ENCODE data around the gene DIP2B.
"Not testable (repeated sequence)": the region's sequence is repeated elsewhere in the genome, so short reads cannot be mapped to it uniquely, and the experiment has no call there.

DIP2B gene, protein sequence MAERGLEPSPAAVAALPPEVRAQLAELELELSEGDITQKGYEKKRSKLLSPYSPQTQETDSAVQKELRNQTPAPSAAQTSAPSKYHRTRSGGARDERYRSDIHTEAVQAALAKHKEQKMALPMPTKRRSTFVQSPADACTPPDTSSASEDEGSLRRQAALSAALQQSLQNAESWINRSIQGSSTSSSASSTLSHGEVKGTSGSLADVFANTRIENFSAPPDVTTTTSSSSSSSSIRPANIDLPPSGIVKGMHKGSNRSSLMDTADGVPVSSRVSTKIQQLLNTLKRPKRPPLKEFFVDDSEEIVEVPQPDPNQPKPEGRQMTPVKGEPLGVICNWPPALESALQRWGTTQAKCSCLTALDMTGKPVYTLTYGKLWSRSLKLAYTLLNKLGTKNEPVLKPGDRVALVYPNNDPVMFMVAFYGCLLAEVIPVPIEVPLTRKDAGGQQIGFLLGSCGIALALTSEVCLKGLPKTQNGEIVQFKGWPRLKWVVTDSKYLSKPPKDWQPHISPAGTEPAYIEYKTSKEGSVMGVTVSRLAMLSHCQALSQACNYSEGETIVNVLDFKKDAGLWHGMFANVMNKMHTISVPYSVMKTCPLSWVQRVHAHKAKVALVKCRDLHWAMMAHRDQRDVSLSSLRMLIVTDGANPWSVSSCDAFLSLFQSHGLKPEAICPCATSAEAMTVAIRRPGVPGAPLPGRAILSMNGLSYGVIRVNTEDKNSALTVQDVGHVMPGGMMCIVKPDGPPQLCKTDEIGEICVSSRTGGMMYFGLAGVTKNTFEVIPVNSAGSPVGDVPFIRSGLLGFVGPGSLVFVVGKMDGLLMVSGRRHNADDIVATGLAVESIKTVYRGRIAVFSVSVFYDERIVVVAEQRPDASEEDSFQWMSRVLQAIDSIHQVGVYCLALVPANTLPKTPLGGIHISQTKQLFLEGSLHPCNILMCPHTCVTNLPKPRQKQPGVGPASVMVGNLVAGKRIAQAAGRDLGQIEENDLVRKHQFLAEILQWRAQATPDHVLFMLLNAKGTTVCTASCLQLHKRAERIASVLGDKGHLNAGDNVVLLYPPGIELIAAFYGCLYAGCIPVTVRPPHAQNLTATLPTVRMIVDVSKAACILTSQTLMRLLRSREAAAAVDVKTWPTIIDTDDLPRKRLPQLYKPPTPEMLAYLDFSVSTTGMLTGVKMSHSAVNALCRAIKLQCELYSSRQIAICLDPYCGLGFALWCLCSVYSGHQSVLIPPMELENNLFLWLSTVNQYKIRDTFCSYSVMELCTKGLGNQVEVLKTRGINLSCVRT (N-terminal part only)

DNA sequence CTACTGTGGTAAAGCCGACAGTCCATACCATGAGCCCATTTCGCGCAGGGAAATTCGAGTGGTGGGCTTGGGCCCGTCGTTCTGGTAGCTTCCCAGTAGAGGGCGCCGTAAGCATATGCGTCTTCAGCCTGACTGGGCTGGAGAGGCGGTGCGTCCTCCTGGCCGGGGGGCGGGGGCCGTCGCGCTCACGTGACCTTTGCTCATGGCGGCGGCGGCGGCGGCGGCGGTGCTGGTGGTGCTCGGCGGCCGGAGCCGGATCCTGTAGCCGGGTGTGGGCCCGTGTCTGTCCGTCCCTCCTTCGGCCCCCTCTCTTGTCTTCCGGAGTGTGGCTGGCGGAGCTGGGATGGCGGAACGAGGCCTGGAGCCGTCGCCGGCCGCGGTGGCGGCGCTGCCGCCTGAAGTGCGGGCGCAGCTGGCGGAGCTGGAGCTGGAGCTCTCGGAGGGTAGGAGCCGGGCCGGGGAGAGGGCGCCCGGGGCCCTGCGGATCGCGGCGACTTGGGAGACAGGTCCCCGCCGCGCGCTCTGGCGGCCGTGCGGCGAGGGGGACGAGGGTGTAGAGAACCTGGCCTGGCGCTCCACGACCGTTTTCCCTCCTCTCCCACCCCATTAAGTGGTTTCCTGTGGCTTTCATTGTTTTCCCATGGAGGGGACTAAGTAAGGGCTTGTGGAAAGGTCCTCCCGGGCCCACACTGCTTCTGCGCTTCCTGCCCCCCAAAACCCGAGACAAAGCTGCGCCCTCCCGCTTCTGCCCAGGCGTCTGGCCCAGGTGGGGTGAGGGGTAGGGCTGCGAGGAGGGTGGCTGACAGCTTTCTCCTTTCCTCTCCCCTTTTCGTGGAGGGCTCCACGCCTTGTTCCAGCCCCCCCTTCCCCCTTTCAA is at the start of gene DIP2B:
Gene DIP2B, plus strand, starts transcription at position 188 of the 877 bp plus-strand sequence. Its CDS starts 156 bp downstream, at position 344.
- DNase-seq (ENCODE audit: low spot score) = peak; percentile 95

DNA sequence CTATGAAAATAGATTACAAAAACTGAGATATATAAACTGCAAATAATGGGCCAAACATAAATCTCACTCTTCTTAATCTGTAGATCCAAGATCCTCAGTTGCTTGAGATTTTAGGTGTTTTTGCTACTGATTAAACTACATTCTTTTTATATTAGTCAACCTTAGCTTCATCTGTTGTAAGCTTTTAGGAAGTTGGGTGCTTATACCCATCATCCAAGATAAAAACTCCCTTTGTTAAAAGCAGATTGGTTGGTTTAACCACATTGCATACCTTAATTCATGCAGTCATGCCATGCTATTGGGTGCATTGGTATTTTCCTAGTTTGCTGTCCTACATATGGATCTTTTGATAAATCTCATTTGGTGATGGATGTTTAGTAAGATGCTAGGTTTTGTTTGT is 46.2 kb upstream of the DIP2B start:
- no peak for DNase-seq (ENCODE audit: low spot score)

DNA sequence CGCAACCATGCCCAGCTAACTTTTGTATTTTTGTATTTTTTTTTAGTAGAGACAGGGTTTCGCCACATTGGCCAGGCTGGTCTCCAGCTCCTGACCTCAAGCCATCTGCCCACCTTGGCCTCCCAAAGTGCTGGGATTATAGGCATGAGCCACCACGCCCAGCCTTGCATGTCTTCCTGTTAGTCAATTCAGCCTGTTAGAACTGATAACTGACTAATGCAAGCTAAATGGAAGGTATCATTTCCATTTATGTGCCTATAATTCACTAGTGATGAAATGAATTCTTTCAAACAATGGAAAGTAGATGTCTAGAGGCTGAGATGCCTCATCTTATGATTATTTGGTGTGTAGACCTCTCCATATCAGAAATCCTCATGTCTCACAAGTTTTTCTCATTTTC is 37.3 kb upstream of the DIP2B start:
- DNase-seq (ENCODE audit: low spot score) = no peak

DNA sequence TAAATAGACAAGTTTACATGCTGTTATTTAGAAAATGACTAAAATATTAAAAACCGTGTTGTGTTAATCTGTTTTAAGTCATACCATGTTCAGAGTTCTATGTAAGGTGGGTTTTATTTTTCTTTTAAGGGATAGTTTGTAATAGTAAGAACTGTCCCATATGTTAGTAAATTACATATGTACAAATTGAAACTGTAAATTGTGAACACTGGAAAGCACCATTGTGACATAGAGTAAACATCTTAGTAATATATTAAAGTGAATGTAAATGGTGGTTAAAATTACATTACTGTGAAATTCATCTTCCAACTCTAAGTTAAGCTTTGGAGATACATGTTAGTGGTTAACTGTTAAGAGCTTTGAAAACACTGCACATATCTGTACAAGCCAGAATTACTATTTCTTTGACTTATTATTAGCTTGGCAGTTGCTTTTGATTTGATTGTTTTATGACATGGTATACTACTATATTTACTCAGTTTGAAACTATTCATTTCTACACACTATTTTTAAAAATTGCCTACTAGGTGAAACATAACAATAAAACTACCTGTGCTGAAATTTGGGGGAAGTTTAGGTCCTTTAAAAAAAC is 27.4 kb upstream of the DIP2B start:
- no peak for DNase-seq (ENCODE audit: low spot score)

DNA sequence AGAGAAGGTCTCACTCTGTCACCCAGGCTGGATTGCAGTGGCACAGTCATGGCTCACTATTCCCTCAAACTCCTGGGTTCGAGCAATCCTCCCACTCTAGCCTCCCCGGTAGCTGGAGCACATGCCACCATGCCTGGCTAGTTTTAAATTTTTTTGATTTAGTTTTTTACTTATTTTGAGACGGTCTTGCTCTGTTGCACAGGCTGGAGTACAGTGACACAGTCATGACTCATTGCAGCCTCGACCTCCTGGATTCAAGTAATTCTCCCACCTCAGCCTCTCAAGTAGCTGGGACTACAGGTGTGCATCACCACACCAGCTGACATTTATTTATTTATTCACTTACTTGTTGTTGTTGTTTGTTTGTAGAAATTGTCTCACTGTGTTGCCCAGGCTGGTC is 22.2 kb upstream of the DIP2B start:
- no peak for DNase-seq (ENCODE audit: low spot score)

DNA sequence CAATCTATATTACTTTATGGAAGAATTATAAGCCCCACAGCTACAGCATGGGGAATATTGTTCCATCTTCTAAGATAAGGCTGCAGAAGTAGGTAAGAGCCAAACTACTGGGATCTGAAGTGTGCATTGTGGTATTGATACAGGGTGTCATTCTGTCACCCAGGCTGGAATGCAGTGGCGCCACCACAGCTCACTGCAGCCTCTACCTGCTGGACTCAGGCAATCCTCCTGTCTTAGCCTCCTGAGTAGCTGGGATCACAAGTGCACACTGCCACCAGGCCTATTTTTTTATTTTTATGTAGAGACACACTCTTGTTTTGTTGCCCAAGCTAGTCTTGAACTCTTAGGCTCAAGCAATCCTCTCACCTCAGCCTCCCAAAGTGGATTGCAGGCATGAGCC is 21.3 kb upstream of the DIP2B start:
- DNase-seq (ENCODE audit: low spot score) = no peak

DNA sequence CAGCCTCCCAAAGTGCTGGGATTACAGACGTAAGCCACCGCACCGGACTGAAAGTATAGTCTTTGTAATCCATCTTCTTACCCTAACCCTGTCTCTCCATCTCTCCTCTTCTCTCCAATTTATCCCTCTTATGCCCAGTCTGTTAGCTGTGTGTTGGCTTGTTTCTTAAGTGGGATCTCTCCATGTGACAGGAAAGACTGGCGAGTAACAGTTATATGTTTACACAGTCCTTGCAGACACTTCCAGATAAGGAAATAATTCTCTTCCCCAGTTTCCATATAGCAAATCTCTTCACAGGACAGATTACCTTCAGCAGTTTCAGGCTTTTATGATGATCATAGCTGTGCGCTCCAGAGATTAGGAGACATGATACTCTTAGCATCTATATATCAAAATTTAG is 16.0 kb upstream of the DIP2B start:
- DNase-seq (ENCODE audit: low spot score) = no peak

DNA sequence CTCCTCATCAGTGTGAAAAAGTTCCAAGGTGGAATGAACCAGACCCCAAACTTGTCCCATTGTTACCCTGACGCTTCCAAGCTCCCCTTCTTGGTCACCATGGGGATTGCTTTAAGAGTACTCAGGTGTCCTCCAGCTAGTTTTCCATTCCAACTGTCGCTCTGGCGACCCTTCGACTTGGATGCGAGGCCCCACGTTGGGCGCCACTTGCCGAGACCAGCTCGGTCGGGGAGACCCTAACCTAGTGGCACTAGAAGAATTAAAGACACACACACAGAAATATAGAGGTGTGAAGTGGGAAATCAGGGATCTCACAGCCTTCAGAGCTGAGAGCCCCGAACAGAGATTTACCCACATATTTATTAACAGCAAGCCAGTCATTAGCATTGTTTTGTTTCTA is 6.7 kb upstream of the DIP2B start:
- DNase-seq (ENCODE audit: low spot score) = not testable (repeated sequence)

DNA sequence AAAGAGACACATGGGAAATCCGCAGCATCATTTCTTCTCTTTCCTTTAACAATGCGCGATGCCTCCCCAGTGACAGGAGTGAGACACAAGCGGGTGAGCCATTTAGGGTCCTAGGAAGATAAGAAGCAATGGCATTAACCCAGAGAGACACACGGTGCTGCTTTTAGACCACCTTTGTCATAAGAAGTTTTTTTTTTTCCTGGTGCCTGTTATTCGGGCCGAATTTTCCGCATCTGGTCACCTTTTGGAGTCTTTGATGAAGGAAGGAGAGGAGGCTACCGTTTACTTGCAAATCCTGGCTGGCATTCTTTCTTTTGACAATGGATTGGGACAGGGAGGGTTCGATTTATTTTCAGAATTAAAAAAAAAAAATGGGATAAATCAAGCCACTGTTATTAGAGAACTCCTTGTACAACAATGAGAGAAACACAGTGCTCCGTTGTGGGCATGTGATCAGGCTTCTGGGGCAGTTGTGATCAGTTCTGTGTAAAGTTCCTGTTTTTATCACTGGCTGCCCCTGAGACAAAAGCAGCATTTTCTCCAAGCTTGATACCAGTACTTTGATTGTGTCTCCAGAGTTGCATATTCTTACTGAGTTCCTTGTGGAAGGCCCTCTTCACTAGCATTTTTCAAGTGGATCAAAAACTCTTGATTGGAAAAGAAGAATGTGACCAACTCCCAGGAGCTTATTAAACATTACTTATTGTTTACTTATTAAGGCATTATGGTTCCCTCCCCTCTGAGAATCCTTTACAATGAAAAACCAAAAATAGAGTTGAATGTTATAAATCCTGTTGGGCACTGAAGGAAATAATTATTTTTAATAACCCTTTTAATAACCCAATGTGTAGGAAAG is 1.1 kb downstream of the DIP2B start:
- no peak for DNase-seq (ENCODE audit: low spot score)

DNA sequence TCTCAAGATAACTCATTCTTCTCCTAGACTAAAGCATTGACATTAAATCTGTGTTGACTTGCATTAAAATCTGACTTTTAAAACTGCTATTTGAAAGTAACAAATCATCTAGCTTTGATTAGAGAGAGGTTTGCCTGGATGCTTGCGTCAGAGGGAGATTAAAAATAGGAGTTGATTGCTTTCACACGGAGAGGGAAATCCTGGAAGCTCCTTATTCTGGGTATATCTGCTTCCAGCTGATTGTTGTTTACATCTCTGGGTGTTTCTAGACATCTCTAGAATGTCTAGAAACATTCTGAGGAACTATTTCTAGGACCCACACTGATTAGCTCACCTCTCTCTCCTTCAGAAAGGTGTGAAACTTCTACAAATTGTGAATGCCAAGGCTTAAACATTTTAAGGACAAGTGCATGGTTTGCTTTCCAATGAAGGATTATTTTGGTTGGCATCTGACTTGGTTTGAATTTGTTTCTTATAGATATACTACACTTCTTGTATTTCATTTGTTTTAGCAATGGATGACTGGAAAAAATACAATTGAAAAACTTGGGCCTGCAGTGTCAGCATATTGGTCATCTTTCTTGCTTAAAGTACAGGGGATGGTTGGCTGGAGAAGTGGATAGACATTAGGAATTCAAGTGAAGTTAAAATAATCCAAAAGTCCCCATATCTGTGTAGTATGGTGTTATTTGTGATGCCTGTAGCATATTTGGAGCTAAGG is 2.1 kb downstream of the DIP2B start:
- DNase-seq (ENCODE audit: low spot score) = no peak

DNA sequence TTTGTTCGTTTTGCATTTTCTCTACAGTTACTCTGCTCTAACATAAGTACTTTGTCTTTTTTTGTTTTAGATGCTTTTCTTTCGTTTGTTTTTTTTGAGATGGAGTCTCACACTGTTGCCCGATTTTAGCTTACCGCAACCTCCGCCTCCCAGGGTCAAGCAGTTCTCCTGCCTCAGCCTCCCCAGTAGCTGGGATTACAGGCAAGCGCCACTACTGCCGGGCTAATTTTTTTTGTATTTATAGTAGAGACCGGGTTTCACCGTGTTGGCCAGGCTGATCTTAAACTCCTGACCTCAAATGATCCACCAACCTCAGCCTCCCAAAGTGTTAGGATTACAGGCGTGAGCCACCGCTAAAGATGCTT is 2.7 kb downstream of the DIP2B start:
- no peak for DNase-seq (ENCODE audit: low spot score)

DNA sequence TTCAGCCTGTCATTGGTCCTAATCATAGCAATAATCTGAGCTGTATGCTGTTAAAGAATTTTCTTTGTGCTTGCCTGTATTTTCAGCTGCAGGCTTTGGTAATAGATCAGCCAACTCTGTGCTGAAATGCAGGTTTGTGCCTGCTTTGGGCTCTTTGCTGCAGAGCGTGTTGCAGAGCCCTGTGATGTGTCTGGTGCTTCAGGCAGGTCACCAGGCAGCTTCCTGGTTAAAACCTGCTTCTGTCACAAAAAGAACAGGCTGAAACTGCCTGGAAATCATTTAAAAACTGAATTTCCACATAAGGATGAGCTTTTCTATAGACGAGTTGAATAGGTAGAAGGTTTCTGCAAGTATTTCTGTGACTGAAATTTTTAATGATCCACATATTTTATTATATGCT is 3.1 kb downstream of the DIP2B start:
- no peak for DNase-seq (ENCODE audit: low spot score)

DNA sequence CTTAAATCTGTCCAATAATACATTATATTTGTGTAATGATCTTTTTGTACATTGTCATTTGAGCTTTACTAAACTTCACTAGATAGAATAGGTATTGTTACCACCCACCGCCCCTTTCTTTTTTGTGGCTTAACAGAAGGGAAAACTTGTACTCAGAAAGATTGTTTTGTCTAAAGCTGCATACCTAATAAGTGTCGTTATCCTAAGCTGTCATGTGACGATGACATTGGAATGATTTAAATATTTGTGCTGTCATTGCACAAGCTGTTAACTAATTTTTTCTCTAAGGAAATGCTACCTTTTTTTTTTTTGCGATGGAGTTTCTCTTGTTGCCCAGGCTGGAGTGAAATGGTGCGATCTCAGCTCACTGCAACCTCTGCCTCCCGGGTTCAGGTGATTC is 3.6 kb downstream of the DIP2B start:
- DNase-seq (ENCODE audit: low spot score) = no peak

DNA sequence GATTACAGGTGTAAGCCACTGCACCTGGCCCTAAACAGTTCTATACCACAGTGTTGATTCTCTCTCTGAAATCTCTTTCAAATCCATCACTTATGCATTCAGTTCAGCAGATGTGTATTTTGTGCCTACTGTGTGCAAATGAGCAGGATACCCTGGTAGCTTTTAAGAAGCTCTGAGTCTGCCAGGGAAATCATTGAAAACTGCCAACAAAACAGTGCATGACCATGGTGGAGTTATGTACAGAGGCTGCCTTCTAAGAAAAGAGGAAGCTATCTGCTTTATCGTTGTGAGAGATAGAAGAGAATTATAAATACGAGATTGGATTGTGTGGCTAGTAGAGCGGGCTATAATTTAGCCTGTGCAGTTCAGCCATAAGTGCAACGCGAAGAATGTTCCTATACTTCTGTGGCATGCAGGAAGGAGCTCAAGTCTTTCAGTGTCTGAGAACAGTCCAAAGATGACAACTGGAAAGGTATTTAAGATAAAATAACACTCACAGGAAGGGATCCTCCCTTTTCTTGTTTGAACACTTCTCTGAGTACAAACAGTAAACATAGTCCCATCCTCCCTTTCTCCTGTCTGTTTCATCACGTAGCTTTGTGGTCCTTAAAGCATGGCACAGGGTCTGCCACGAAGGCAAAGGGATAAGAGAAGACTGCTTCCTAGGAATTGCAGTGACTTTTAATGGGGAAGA is 4.3 kb downstream of the DIP2B start:
- no peak for DNase-seq (ENCODE audit: low spot score)

DNA sequence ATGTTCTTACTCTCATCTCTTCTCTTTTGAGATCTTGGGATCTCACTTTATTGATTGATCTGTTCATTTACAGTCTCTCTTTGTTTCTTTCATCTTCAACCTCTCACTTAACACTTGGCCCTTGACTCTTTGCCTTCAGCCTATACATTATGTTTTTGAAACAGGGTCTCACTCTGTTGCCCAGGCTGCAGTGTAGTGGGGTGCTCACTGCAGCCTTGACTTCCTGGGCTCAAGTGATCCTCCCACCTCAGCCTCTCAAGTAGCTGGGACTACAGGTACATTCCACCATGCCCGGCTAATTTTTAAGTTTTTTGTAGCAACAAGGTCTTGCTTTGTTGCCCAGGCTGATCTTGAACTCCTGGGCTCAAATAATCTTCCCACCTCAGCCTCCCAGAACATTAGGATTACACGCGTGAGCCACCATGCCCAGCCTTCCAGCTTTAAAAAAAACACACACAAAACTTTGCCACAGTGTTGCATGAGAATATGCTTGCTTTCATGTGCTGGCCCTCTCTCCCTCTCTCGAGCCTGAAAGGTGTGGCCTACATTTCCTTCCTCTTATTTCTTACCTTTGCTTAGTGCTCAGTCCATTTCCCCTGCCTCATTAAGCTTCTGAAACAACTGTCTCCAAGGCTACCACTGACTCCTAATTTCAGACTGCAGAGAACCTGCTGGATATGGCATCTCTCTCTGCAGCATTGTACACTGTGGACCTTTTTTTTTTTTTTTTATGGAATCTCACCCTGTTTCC is 9.9 kb downstream of the DIP2B start:
- no peak for DNase-seq (ENCODE audit: low spot score)

DNA sequence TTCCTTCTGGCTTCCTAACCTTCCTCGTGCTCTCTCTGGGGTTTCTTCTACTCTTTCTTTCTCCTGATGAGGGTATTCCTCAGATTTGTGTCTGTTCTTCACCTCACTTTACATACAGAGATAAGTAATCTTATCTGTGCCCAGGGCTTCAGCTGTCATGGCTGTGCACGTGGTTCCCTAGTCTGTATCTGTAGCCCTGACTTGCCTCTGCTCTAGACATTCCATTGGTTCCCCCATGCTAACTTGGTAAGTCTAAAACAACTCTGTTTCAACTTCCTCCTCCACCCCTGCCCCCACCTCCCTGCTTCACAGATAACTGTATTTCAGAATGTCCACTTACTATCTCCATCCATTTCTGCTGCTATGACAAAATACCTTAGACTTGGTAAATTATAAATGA is 10.8 kb downstream of the DIP2B start:
- no peak for DNase-seq (ENCODE audit: low spot score)

DNA sequence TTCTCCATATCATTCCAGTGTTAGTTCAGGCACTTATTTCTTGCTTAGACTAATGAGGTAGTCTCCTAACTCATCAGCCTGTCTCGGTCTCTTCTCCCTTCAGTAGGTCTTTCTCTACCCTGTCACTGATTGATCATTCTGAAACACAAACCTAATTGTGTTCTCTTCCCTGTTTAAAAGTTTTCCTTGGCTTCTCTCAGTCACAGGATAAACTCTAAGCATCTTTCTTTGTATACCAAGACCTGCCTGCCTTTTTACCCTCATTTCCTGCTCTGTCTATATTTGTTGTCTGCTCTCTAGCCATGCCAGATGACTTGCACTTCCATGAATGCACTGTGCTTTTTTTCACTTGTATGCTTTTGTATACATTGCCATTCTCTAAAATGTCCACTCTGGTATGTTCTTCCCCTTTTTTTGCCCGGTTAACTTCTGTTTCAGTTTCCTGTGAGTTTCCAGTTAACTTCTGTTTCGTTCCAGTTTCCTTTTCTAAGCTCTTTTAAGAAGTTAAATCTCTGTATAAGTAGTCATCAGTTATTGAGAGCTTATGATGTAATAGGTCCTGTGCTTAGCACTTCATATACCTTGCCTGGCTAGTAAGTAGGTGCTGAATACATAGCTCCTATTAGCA is 12.8 kb downstream of the DIP2B start:
- no peak for DNase-seq (ENCODE audit: low spot score)

DNA sequence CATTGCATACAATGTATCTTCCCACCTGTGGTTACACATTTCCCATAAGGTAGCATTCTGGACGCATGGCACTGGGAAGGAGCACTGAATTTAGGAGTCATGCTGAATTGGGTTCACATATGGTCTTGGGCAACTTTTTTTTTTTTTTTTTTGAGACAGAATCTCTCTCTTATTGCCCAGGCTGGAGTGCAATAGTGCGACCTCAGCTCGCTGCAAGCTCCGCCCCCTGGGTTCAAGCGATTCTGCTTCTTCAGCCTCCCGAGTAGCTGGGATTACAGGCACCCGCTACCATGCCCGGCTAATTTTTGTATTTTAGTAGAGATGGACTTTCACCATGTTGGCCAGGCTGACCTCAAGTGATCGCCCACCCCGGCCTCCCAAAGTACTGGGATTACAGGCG is 13.3 kb downstream of the DIP2B start:
- DNase-seq (ENCODE audit: low spot score) = no peak

All from D341Med (cell line).